ENCODE measurements around the gene WNT7A. TPM values are rescaled to one million over a fixed set of nuclear protein-coding genes. Genes with fewer than 3 reads are reported as not detected.
A peak's percentile ranks its signal among the peaks of the same experiment; 100 is the strongest.

Gene WNT7A
- total RNA-seq, 2 donors from 2014 or later, result under 0.01 TPM

- H3K4me1 ChIP-seq, result no peaks in the 10 kb centered on the region
- no peak for DNase-seq
- no peaks in the 10 kb centered on the region for H3K36me3 ChIP-seq (replicated peaks in 1 of 2; ENCODE audit: insufficient read depth in 1 of 2, low read depth in 2 of 2)
- 77 to 86% methylated on average over 11 of the region's 11 CpGs for WGBS, 2 donors
- intact Hi-C loops (cut with DNase I), result no loop called here
- H3K9me3 ChIP-seq, result no peaks in the 10 kb centered on the region
- ATAC-seq, result no peak
- no peaks in the 10 kb centered on the region for H3K27me3 ChIP-seq
- TF ChIP-seq POLR2A (IDR thresholded peaks at IDR 0.05) (no peak), CTCF (IDR thresholded peaks at IDR 0.05) (no peak)
- H3K4me3 ChIP-seq, result no peak overlapping the region
- no peak overlapping the region for H3K27ac ChIP-seq
Measured at GRCh38 chr3:13829311-13829710, 50.6 kb downstream of the WNT7A start.

GRCh38 chr3:13828501-13829265 is 51.2 kb downstream of the WNT7A start:
- Histone ChIP-seq H3K36me3 (replicated peaks in 1 of 2; ENCODE audit: insufficient read depth in 1 of 2, low read depth in 2 of 2) (no peaks in the 10 kb centered on the region), H3K4me3 (no peak overlapping the region), H3K27me3 (no peaks in the 10 kb centered on the region), H3K4me1 (no peaks in the 10 kb centered on the region), H3K9me3 (no peaks in the 10 kb centered on the region), H3K27ac (no peak overlapping the region)
- no peak for DNase-seq
- ATAC-seq, result no peak
- WGBS, 2 donors, result 83 to 91% methylated on average over 5 to 9 of the region's 9 CpGs
- TF ChIP-seq POLR2A (IDR thresholded peaks at IDR 0.05) (no peak), CTCF (IDR thresholded peaks at IDR 0.05) (no peak)
- intact Hi-C loops (cut with DNase I), result no loop called here

- H3K4me3 ChIP-seq, result no peak overlapping the region
- H3K36me3 ChIP-seq (replicated peaks in 1 of 2; ENCODE audit: insufficient read depth in 1 of 2, low read depth in 2 of 2), result no peaks in the 10 kb centered on the region
- no peaks in the 10 kb centered on the region for H3K27me3 ChIP-seq
- no peak for TF ChIP-seq POLR2A (IDR thresholded peaks at IDR 0.05)
- TF ChIP-seq CTCF (IDR thresholded peaks at IDR 0.05), result no peak
- intact Hi-C loops (cut with DNase I), result no loop called here
- WGBS, 2 donors, result 67 to 79% methylated on average over 6 to 7 of the region's 7 CpGs
- no peak overlapping the region for H3K27ac ChIP-seq
- ATAC-seq, result no peak
- DNase-seq, result no peak
- no peaks in the 10 kb centered on the region for H3K4me1 ChIP-seq
- no peaks in the 10 kb centered on the region for H3K9me3 ChIP-seq
Measured at GRCh38 chr3:13827699-13828098, 52.2 kb downstream of the WNT7A start.

GRCh38 chr3:13827256-13827655 is 52.6 kb downstream of the WNT7A start:
- Histone ChIP-seq H3K4me3 (no peak overlapping the region), H3K9me3 (no peaks in the 10 kb centered on the region), H3K27ac (no peak overlapping the region), H3K27me3 (no peaks in the 10 kb centered on the region), H3K4me1 (no peaks in the 10 kb centered on the region), H3K36me3 (replicated peaks in 1 of 2; ENCODE audit: insufficient read depth in 1 of 2, low read depth in 2 of 2) (no peaks in the 10 kb centered on the region)
- TF ChIP-seq POLR2A (IDR thresholded peaks at IDR 0.05) (no peak), CTCF (IDR thresholded peaks at IDR 0.05) (no peak)
- 50% methylated on average over 3 of the region's 3 CpGs; no CpG with 5 or more reads in 1 of the 2 donors for WGBS, 2 donors
- intact Hi-C loops (cut with DNase I), result no loop called here
- DNase-seq, result no peak
- peak; percentile 42 for ATAC-seq

DNA sequence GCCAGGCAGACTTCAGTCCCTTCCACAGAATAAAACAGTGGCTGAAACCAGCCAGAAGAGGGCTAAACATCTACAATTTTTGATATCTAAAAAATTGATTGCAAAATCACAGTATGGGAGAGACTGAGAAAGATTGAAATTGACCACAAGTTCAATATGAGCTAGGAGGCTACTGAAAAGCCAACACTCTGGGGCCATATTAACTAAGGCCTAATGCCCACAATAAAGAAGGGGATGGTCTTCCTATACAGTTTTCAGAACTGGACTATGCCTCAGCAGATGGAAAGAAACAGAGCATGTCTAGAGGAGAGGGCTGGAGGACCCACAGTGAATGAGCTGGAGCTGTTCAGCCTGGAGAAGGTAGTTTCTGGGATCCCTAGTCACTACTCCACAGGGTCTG is 53.2 kb downstream of the WNT7A start:
- Histone ChIP-seq H3K27me3 (no peaks in the 10 kb centered on the region), H3K4me3 (no peak overlapping the region), H3K9me3 (no peaks in the 10 kb centered on the region), H3K4me1 (no peaks in the 10 kb centered on the region), H3K27ac (no peak overlapping the region), H3K36me3 (replicated peaks in 1 of 2; ENCODE audit: insufficient read depth in 1 of 2, low read depth in 2 of 2) (no peaks in the 10 kb centered on the region)
- intact Hi-C loops (cut with DNase I), result no loop called here
- DNase-seq (no peak), ATAC-seq (no peak)
- no peak for TF ChIP-seq CTCF (IDR thresholded peaks at IDR 0.05)
- TF ChIP-seq POLR2A (IDR thresholded peaks at IDR 0.05), result no peak
